Fibroblast of skin of scalp (primary cell): ENCODE measurements around the gene VGF.

Source experiments
- DNase-seq: peaks from one replicate; pipeline ENCODE4 v3.0.0-alpha.2; 2013

VGF gene

GRCh38 chr7:101185258-101185839 is 20.0 kb upstream of the VGF start:
- peak; percentile 42 for DNase-seq

GRCh38 chr7:101180130-101180755 is 14.9 kb upstream of the VGF start, which contains the start of gene NAT16:
TSS of gene NAT16 (minus strand) at chr7:101180293. CDS start at chr7:101174807, 5,486 bp downstream.
- DNase-seq, result no peak

- no peak for DNase-seq
Measured at GRCh38 chr7:101179713-101180112, 14.3 kb upstream of the VGF start.

- DNase-seq, result no peak
Measured at GRCh38 chr7:101179117-101179516, 13.7 kb upstream of the VGF start.

GRCh38 chr7:101177644-101178043 is 12.3 kb upstream of the VGF start:
- DNase-seq, result no peak

GRCh38 chr7:101175664-101176063 is 10.3 kb upstream of the VGF start:
- DNase-seq, result no peak

- no peak for DNase-seq
Measured at GRCh38 chr7:101174322-101174854, 9.0 kb upstream of the VGF start.

GRCh38 chr7:101173752-101174244 is 8.4 kb upstream of the VGF start:
- peak; percentile 57 for DNase-seq

- peak; percentile 79 for DNase-seq
Measured at GRCh38 chr7:101172854-101173751, 7.7 kb upstream of the VGF start.

GRCh38 chr7:101172005-101172853 is 6.9 kb upstream of the VGF start:
- no peak for DNase-seq

- DNase-seq, result no peak
Measured at GRCh38 chr7:101171442-101171837, 6.1 kb upstream of the VGF start.

- no peak for DNase-seq
Measured at GRCh38 chr7:101170617-101171441, 5.5 kb upstream of the VGF start.

GRCh38 chr7:101169838-101170551 is 4.6 kb upstream of the VGF start:
- DNase-seq, result peak; percentile 52

GRCh38 chr7:101169110-101169837 is 3.9 kb upstream of the VGF start:
- no peak for DNase-seq

GRCh38 chr7:101168412-101169049 is 3.2 kb upstream of the VGF start:
- DNase-seq, result no peak

- no peak for DNase-seq
Measured at GRCh38 chr7:101167645-101168411, 2.5 kb upstream of the VGF start.

- DNase-seq, result no peak
Measured at GRCh38 chr7:101166909-101167644, 1.7 kb upstream of the VGF start.

GRCh38 chr7:101166648-101166908 is 1.2 kb upstream of the VGF start:
- no peak for DNase-seq
